Measurements from ENCODE around the gene ITSN2.

ITSN2 gene

GRCh38 chr2:24315669-24316068, 44.7 kb downstream of the ITSN2 start:
- H3K9ac ChIP-seq, result no peak overlapping the region
- no peak for TF ChIP-seq CTCF (conservative IDR thresholded peaks at IDR 0.05; ENCODE audit: low read depth, low read length)
- no peak overlapping the region for H3K27ac ChIP-seq
- H3K4me1 ChIP-seq (ENCODE audit: low read depth, poor library complexity, severe bottlenecking), result peaks cover 14% of the 10 kb centered on the region
- H3K27me3 ChIP-seq (ENCODE audit: insufficient read depth, low read depth), result no peaks in the 10 kb centered on the region
- H3K4me3 ChIP-seq (IDR thresholded peaks at IDR 0.05; ENCODE audit: insufficient read depth, low read depth, low read length), result no peak overlapping the region
- H3K4me2 ChIP-seq, result no peak overlapping the region
- H4K20me1 ChIP-seq (ENCODE audit: insufficient read depth), result no peaks in the 10 kb centered on the region
- peaks cover 3% of the 10 kb centered on the region; the same call in 1 of the 2 replicates for H3K79me2 ChIP-seq (ENCODE audit: insufficient read depth, low read depth)
- no peak overlapping the region for H2AFZ ChIP-seq (ENCODE audit: low read depth)
- peaks cover under 1% of the 10 kb centered on the region; the same call in 1 of the 2 replicates for H3K36me3 ChIP-seq (ENCODE audit: insufficient read depth)

- Histone ChIP-seq H3K9ac (no peak overlapping the region), H3K79me2 (ENCODE audit: insufficient read depth, low read depth) (peaks cover 3% of the 10 kb centered on the region; the same call in 1 of the 2 replicates), H2AFZ (ENCODE audit: low read depth) (no peak overlapping the region), H3K27me3 (ENCODE audit: insufficient read depth, low read depth) (no peaks in the 10 kb centered on the region), H4K20me1 (ENCODE audit: insufficient read depth) (no peaks in the 10 kb centered on the region), H3K4me2 (no peak overlapping the region; the same call in 1 of the 2 replicates), H3K4me1 (ENCODE audit: low read depth, poor library complexity, severe bottlenecking) (peaks cover 14% of the 10 kb centered on the region), H3K36me3 (ENCODE audit: insufficient read depth) (peaks cover 6% of the 10 kb centered on the region; the same call in 1 of the 2 replicates), H3K4me3 (IDR thresholded peaks at IDR 0.05; ENCODE audit: insufficient read depth, low read depth, low read length) (no peak overlapping the region), H3K27ac (no peak overlapping the region)
- TF ChIP-seq CTCF (conservative IDR thresholded peaks at IDR 0.05; ENCODE audit: low read depth, low read length), result no peak
Observed at GRCh38 chr2:24313744-24314632, 46.3 kb downstream of the ITSN2 start.

- no peaks in the 10 kb centered on the region for H3K79me2 ChIP-seq (ENCODE audit: insufficient read depth, low read depth)
- H3K36me3 ChIP-seq (ENCODE audit: insufficient read depth), result peaks cover 6% of the 10 kb centered on the region; the same call in 1 of the 2 replicates
- no peaks in the 10 kb centered on the region for H3K4me1 ChIP-seq (ENCODE audit: low read depth, poor library complexity, severe bottlenecking)
- no peaks in the 10 kb centered on the region for H4K20me1 ChIP-seq (ENCODE audit: insufficient read depth)
- no peak for TF ChIP-seq CTCF (conservative IDR thresholded peaks at IDR 0.05; ENCODE audit: low read depth, low read length)
- no peak overlapping the region for H3K4me3 ChIP-seq (IDR thresholded peaks at IDR 0.05; ENCODE audit: insufficient read depth, low read depth, low read length)
- no peak overlapping the region for H3K9ac ChIP-seq
- no peak overlapping the region for H3K4me2 ChIP-seq
- H3K27ac ChIP-seq, result no peak overlapping the region
- H3K27me3 ChIP-seq (ENCODE audit: insufficient read depth, low read depth), result no peaks in the 10 kb centered on the region
- no peak overlapping the region for H2AFZ ChIP-seq (ENCODE audit: low read depth)
Observed at GRCh38 chr2:24307961-24308360, 52.4 kb downstream of the ITSN2 start.

- Histone ChIP-seq H3K4me2 (no peak overlapping the region), H3K4me3 (IDR thresholded peaks at IDR 0.05; ENCODE audit: insufficient read depth, low read depth, low read length) (no peak overlapping the region), H3K27me3 (ENCODE audit: insufficient read depth, low read depth) (no peaks in the 10 kb centered on the region), H3K9ac (no peak overlapping the region), H2AFZ (ENCODE audit: low read depth) (no peak overlapping the region), H3K27ac (no peak overlapping the region), H3K4me1 (ENCODE audit: low read depth, poor library complexity, severe bottlenecking) (no peaks in the 10 kb centered on the region), H4K20me1 (ENCODE audit: insufficient read depth) (no peaks in the 10 kb centered on the region), H3K79me2 (ENCODE audit: insufficient read depth, low read depth) (no peaks in the 10 kb centered on the region), H3K36me3 (ENCODE audit: insufficient read depth) (peaks cover 10% of the 10 kb centered on the region; the same call in 1 of the 2 replicates)
- TF ChIP-seq CTCF (conservative IDR thresholded peaks at IDR 0.05; ENCODE audit: low read depth, low read length), result no peak
Observed at GRCh38 chr2:24304631-24305030, 55.7 kb downstream of the ITSN2 start.

All from KMS-11 (cell line).